SK-N-SH treated with all-trans-retinoic acid at 6 μM for 48 hours (cell line): ENCODE measurements around the gene LCMT1.

Source experiments
- ATAC-seq: fragments of 200-7000 bp; cut with Tn5 transposase; 3 replicates; pipeline ENCODE4 v1.9.1; 2020; ENCODE audit warnings: mild to moderate bottlenecking, moderate library complexity
- ARNTL ChIP-seq: fragments of 450-650 bp; formaldehyde crosslinking; IDR thresholded peaks from 2 replicates; pipeline ENCODE4 v1.5.0; 2020; ENCODE audit warnings: low read depth, mild to moderate bottlenecking, moderate library complexity, borderline replicate concordance
- CREB5 ChIP-seq: fragments of 250-450 bp; sonication (Bioruptor Pico); IDR thresholded peaks from 2 replicates; pipeline ENCODE4 v1.5.1; 2020; ENCODE audit warnings: low read depth, mild to moderate bottlenecking, moderate library complexity
- CSRNP3 ChIP-seq: fragments of 250-450 bp; sonication (Bioruptor Pico); IDR thresholded peaks from 2 replicates; pipeline ENCODE4 v1.5.1; 2021; ENCODE audit warnings: mild to moderate bottlenecking, moderate library complexity
- GLIS3 ChIP-seq: fragments of 250-450 bp; sonication (Bioruptor Pico); IDR thresholded peaks from 2 replicates; pipeline ENCODE4 v1.5.0; 2020; ENCODE audit warnings: mild to moderate bottlenecking, moderate library complexity
- ISL1 ChIP-seq: fragments of 250-450 bp; sonication (Bioruptor Pico); IDR thresholded peaks from 2 replicates; pipeline ENCODE4 v2.1.2; 2022; ENCODE audit warnings: mild to moderate bottlenecking, moderate library complexity
- PATZ1 ChIP-seq: fragments of 250-450 bp; sonication (Bioruptor Pico); IDR thresholded peaks from 2 replicates; pipeline ENCODE4 v1.8.0; 2020; ENCODE audit warnings: mild to moderate bottlenecking, moderate library complexity, borderline replicate concordance
- POU6F1 ChIP-seq: fragments of 250-450 bp; sonication (Bioruptor Pico); IDR thresholded peaks from 2 replicates; pipeline ENCODE4 v1.8.0; 2021; ENCODE audit warnings: low read depth, mild to moderate bottlenecking, moderate library complexity, borderline replicate concordance
- PPARA ChIP-seq: fragments of 250-450 bp; sonication (Bioruptor Pico); IDR thresholded peaks from 2 replicates; pipeline ENCODE4 v1.5.0; 2020; ENCODE audit warnings: mild to moderate bottlenecking, borderline replicate concordance
- RARB ChIP-seq: fragments of 250-450 bp; sonication (Bioruptor Pico); IDR thresholded peaks from 2 replicates; pipeline ENCODE4 v1.8.0; 2021; ENCODE audit warnings: mild to moderate bottlenecking, moderate library complexity
- SNAI2 ChIP-seq: fragments of 250-450 bp; sonication (Bioruptor Pico); IDR thresholded peaks from 2 replicates; pipeline ENCODE4 v1.5.0; 2020; ENCODE audit warnings: mild to moderate bottlenecking, moderate library complexity
- TCF4 ChIP-seq: fragments of 250-450 bp; sonication (Bioruptor Pico); IDR thresholded peaks from 2 replicates; pipeline ENCODE4 v1.8.0; 2021; ENCODE audit warnings: mild to moderate bottlenecking, moderate library complexity, borderline replicate concordance
- TSHZ2 ChIP-seq: fragments of 250-450 bp; sonication (Bioruptor Pico); IDR thresholded peaks from 2 replicates; pipeline ENCODE4 v1.5.0; 2020; ENCODE audit warnings: mild to moderate bottlenecking, moderate library complexity
- ZC3H10 ChIP-seq: fragments of 250-450 bp; sonication (Bioruptor Pico); IDR thresholded peaks from 2 replicates; pipeline ENCODE4 v1.5.1; 2021; ENCODE audit warnings: mild to moderate bottlenecking, moderate library complexity
- ZFP30 ChIP-seq: fragments of 450-650 bp; formaldehyde crosslinking; IDR thresholded peaks from 2 replicates; pipeline ENCODE4 v1.5.0; 2022; ENCODE audit warnings: mild to moderate bottlenecking, moderate library complexity

The LCMT1 gene

GRCh38 chr16:25138130-25138529 is 26.6 kb downstream of the LCMT1 start (continued):
- TF ChIP-seq TSHZ2 (CRISPR knock-in tag) (no peak), TCF4 (CRISPR knock-in tag) (no peak), ARNTL (CRISPR knock-in tag) (no peak), PPARA (CRISPR knock-in tag) (no peak), POU6F1 (CRISPR knock-in tag) (no peak), GLIS3 (CRISPR knock-in tag) (no peak)

GRCh38 chr16:25140459-25140858 is 28.9 kb downstream of the LCMT1 start:
- ATAC-seq, result no peak
- TF ChIP-seq TSHZ2 (CRISPR knock-in tag) (no peak), CSRNP3 (no peak), SNAI2 (CRISPR knock-in tag) (no peak), ZC3H10 (CRISPR knock-in tag) (no peak), POU6F1 (CRISPR knock-in tag) (no peak), PATZ1 (CRISPR knock-in tag) (no peak), ARNTL (CRISPR knock-in tag) (no peak), ISL1 (CRISPR knock-in tag) (no peak)

- no peak for ATAC-seq
- TF ChIP-seq GLIS3 (CRISPR knock-in tag) (no peak), SNAI2 (CRISPR knock-in tag) (no peak), RARB (no peak), ZC3H10 (CRISPR knock-in tag) (no peak), TSHZ2 (CRISPR knock-in tag) (no peak), ZFP30 (CRISPR knock-in tag) (no peak), ARNTL (CRISPR knock-in tag) (no peak), PATZ1 (CRISPR knock-in tag) (no peak), CSRNP3 (no peak), CREB5 (CRISPR knock-in tag) (no peak)
Observed at GRCh38 chr16:25141648-25142047, 30.1 kb downstream of the LCMT1 start.
